H1 (cell line): Measurements from ENCODE around the gene PDE9A. TPM values are rescaled to one million over a fixed set of nuclear protein-coding genes. Genes with fewer than 3 reads are reported as not detected.

Experiments
- BACH1 ChIP-seq: IDR thresholded peaks from 2 replicates; pipeline ENCODE4 v1.6.1; 2012; ENCODE audit warnings: low read length, improper control_type of control experiment
- CHD1 ChIP-seq: IDR thresholded peaks from 2 replicates; pipeline ENCODE4 v1.6.1; 2012; ENCODE audit warnings: low read depth, low read length, improper control_type of control experiment
- RBBP5 ChIP-seq: IDR thresholded peaks from 2 replicates; pipeline ENCODE4 v1.7.1; 2012; ENCODE audit warnings: low read depth, mild to moderate bottlenecking, inconsistent platforms, low read length, moderate library complexity, borderline replicate concordance
- SP2 ChIP-seq: IDR thresholded peaks from 2 replicates; pipeline ENCODE4 v1.6.1; 2012; ENCODE audit warnings: mild to moderate bottlenecking, low read length, inconsistent platforms
- polyA plus RNA-seq, 7 experiments: library from polyadenylated mRNA; depleted of rRNA in 3 of 7; stranded (reverse) in 5 of 7; unstranded in 2 of 7; fragments of >200 nt in 5 of 7; fragments of 200-250 nt in 2 of 7; gene quantifications; 1 replicate in 5 of 7; 2 replicates in 1 of 7; 4 replicates in 1 of 7; pipeline versions ENCODE4 v1.2.1 to v1.2.3, GENCODE V29; 2011 to 2013; ENCODE audit warnings: missing spikeins in 2 of 7, mixed read lengths in 2 of 7
- total RNA-seq: library from RNA; stranded (reverse); fragmentation: NEBNext Ultra II Directional; extraction: Animal tissue kit (Norgen Biotek cat#: 25700); gene quantifications from 2 replicates; pipeline ENCODE4 v1.2.1, GENCODE V29; 2021

The PDE9A gene
- total and polyA plus RNA-seq, 2 of the 8 experiments (the other 6 are each of a cell fraction or from before 2014, with no cell fraction given), result 39.2 to 45.9 TPM

- TF ChIP-seq CHD1 (no peak), BACH1 (no peak), RBBP5 (no peak), SP2 (no peak)
Measured at GRCh38 chr21:42705346-42705745, 51.9 kb downstream of the PDE9A start (continued).
